ENCODE measurements around the gene GRIN3A. TPM values are rescaled to one million over a fixed set of nuclear protein-coding genes. Genes with fewer than 3 reads are reported as not detected.

The GRIN3A gene
- total and polyA plus RNA-seq, 5 donors from 2014 or later = 0.05 to 0.22 (median 0.17) TPM

- Histone ChIP-seq H3K4me3 (ENCODE audit: low read depth, low read length) (no peak overlapping the region), H3K4me1 (ENCODE audit: control insufficient read depth, insufficient read depth, low read length, poor library complexity, severe bottlenecking) (no peaks in the 10 kb centered on the region), H3K27ac (ENCODE audit: insufficient read depth, low read length, poor library complexity, severe bottlenecking) (no peak overlapping the region), H3K27me3 (ENCODE audit: control insufficient read depth, insufficient read depth, low read length) (no peaks in the 10 kb centered on the region), H3K36me3 (ENCODE audit: control insufficient read depth, insufficient read depth, low read length) (no peaks in the 10 kb centered on the region), H3K9me3 (ENCODE audit: control insufficient read depth in 2 of 2, low read length in 2 of 2) (peaks cover 0 to 5% of the 10 kb centered on the region in 2 experiments)
- no peaks in the 10 kb centered on the region for H3K4me1 Mint-ChIP-seq
- peaks cover 0 to 2% (median 0%) of the 10 kb centered on the region in 7 donors for H3K9me3 Mint-ChIP-seq
- no peaks in the 10 kb centered on the region for H3K36me3 Mint-ChIP-seq
- no peaks in the 10 kb centered on the region for H3K27me3 Mint-ChIP-seq
- H3K4me3 Mint-ChIP-seq = no peak overlapping the region
- no peak for ATAC-seq (ENCODE audit: low read depth in 2 of 2)
- H3K27ac Mint-ChIP-seq = no peak overlapping the region
- no peak for DNase-seq
Measured at GRCh38 chr9:101639785-101640665, 98.4 kb downstream of the GRIN3A start.

- Histone ChIP-seq H3K4me3 (ENCODE audit: low read depth, low read length) (no peak overlapping the region), H3K4me1 (ENCODE audit: control insufficient read depth, insufficient read depth, low read length, poor library complexity, severe bottlenecking) (no peaks in the 10 kb centered on the region), H3K36me3 (ENCODE audit: control insufficient read depth, insufficient read depth, low read length) (no peaks in the 10 kb centered on the region), H3K9me3 (ENCODE audit: control insufficient read depth in 2 of 2, low read length in 2 of 2) (peaks cover 0 to 5% of the 10 kb centered on the region in 2 experiments), H3K27me3 (ENCODE audit: control insufficient read depth, insufficient read depth, low read length) (no peaks in the 10 kb centered on the region), H3K27ac (ENCODE audit: insufficient read depth, low read length, poor library complexity, severe bottlenecking) (no peak overlapping the region)
- H3K36me3 Mint-ChIP-seq = no peaks in the 10 kb centered on the region
- H3K4me1 Mint-ChIP-seq = no peaks in the 10 kb centered on the region
- no peaks in the 10 kb centered on the region for H3K27me3 Mint-ChIP-seq
- H3K4me3 Mint-ChIP-seq = no peak overlapping the region
- ATAC-seq (ENCODE audit: low read depth in 2 of 2) (no peak), DNase-seq (no peak)
- peaks cover 0 to 2% (median 0%) of the 10 kb centered on the region in 7 donors for H3K9me3 Mint-ChIP-seq
- no peak overlapping the region for H3K27ac Mint-ChIP-seq
Measured at GRCh38 chr9:101639311-101639710, 99.1 kb downstream of the GRIN3A start.

GRCh38 chr9:101636247-101636646 is 102.2 kb downstream of the GRIN3A start:
- no peaks in the 10 kb centered on the region for H3K9me3 Mint-ChIP-seq
- H3K27ac Mint-ChIP-seq = no peak overlapping the region
- H3K4me3 Mint-ChIP-seq = no peak overlapping the region
- H3K36me3 Mint-ChIP-seq = no peaks in the 10 kb centered on the region
- H3K27me3 ChIP-seq (ENCODE audit: control insufficient read depth, insufficient read depth, low read length) = no peaks in the 10 kb centered on the region
- H3K9me3 ChIP-seq (ENCODE audit: control insufficient read depth in 2 of 2, low read length in 2 of 2) = no peaks in the 10 kb centered on the region
- no peaks in the 10 kb centered on the region for H3K36me3 ChIP-seq (ENCODE audit: control insufficient read depth, insufficient read depth, low read length)
- DNase-seq = no peak
- H3K27me3 Mint-ChIP-seq = no peaks in the 10 kb centered on the region
- H3K4me1 Mint-ChIP-seq = no peaks in the 10 kb centered on the region
- no peak overlapping the region for H3K27ac ChIP-seq (ENCODE audit: insufficient read depth, low read length, poor library complexity, severe bottlenecking)
- H3K4me1 ChIP-seq (ENCODE audit: control insufficient read depth, insufficient read depth, low read length, poor library complexity, severe bottlenecking) = no peaks in the 10 kb centered on the region
- no peak overlapping the region for H3K4me3 ChIP-seq (ENCODE audit: low read depth, low read length)
- ATAC-seq (ENCODE audit: low read depth in 2 of 2) = no peak

GRCh38 chr9:101635473-101635872 is 103.0 kb downstream of the GRIN3A start:
- ATAC-seq (ENCODE audit: low read depth in 2 of 2) = no peak

GRCh38 chr9:101634741-101635409 is 103.6 kb downstream of the GRIN3A start:
- H3K27ac Mint-ChIP-seq = no peak overlapping the region
- Histone ChIP-seq H3K27me3 (ENCODE audit: control insufficient read depth, insufficient read depth, low read length) (no peaks in the 10 kb centered on the region), H3K27ac (ENCODE audit: insufficient read depth, low read length, poor library complexity, severe bottlenecking) (no peak overlapping the region), H3K4me3 (ENCODE audit: low read depth, low read length) (no peak overlapping the region), H3K9me3 (ENCODE audit: control insufficient read depth in 2 of 2, low read length in 2 of 2) (no peaks in the 10 kb centered on the region), H3K36me3 (ENCODE audit: control insufficient read depth, insufficient read depth, low read length) (no peaks in the 10 kb centered on the region), H3K4me1 (ENCODE audit: control insufficient read depth, insufficient read depth, low read length, poor library complexity, severe bottlenecking) (no peaks in the 10 kb centered on the region)
- H3K4me1 Mint-ChIP-seq = no peaks in the 10 kb centered on the region
- no peaks in the 10 kb centered on the region for H3K27me3 Mint-ChIP-seq
- no peak overlapping the region for H3K4me3 Mint-ChIP-seq
- H3K36me3 Mint-ChIP-seq = no peaks in the 10 kb centered on the region
- DNase-seq (no peak), ATAC-seq (ENCODE audit: low read depth in 2 of 2) (no peak)
- H3K9me3 Mint-ChIP-seq = no peaks in the 10 kb centered on the region

More at GRCh38 chr9:101635473-101635872, 103.0 kb downstream of the GRIN3A start:
- H3K27me3 Mint-ChIP-seq = no peaks in the 10 kb centered on the region
- no peaks in the 10 kb centered on the region for H3K27me3 ChIP-seq (ENCODE audit: control insufficient read depth, insufficient read depth, low read length)
- no peaks in the 10 kb centered on the region for H3K9me3 Mint-ChIP-seq
- no peaks in the 10 kb centered on the region for H3K36me3 Mint-ChIP-seq
- H3K9me3 ChIP-seq (ENCODE audit: control insufficient read depth in 2 of 2, low read length in 2 of 2) = no peaks in the 10 kb centered on the region
- no peak overlapping the region for H3K4me3 ChIP-seq (ENCODE audit: low read depth, low read length)
- no peaks in the 10 kb centered on the region for H3K4me1 ChIP-seq (ENCODE audit: control insufficient read depth, insufficient read depth, low read length, poor library complexity, severe bottlenecking)
- H3K4me3 Mint-ChIP-seq = no peak overlapping the region
- no peak overlapping the region for H3K27ac ChIP-seq (ENCODE audit: insufficient read depth, low read length, poor library complexity, severe bottlenecking)
- H3K4me1 Mint-ChIP-seq = no peaks in the 10 kb centered on the region
- H3K36me3 ChIP-seq (ENCODE audit: control insufficient read depth, insufficient read depth, low read length) = no peaks in the 10 kb centered on the region
- DNase-seq = no peak
- H3K27ac Mint-ChIP-seq = no peak overlapping the region

- Mint-ChIP-seq H3K4me3 (no peak overlapping the region), H3K9me3 (no peaks in the 10 kb centered on the region), H3K27me3 (no peaks in the 10 kb centered on the region), H3K4me1 (no peaks in the 10 kb centered on the region), H3K27ac (no peak overlapping the region), H3K36me3 (no peaks in the 10 kb centered on the region)
- Histone ChIP-seq H3K27me3 (ENCODE audit: control insufficient read depth, insufficient read depth, low read length) (no peaks in the 10 kb centered on the region), H3K9me3 (ENCODE audit: control insufficient read depth in 2 of 2, low read length in 2 of 2) (no peaks in the 10 kb centered on the region), H3K4me1 (ENCODE audit: control insufficient read depth, insufficient read depth, low read length, poor library complexity, severe bottlenecking) (no peaks in the 10 kb centered on the region), H3K4me3 (ENCODE audit: low read depth, low read length) (no peak overlapping the region), H3K27ac (ENCODE audit: insufficient read depth, low read length, poor library complexity, severe bottlenecking) (no peak overlapping the region), H3K36me3 (ENCODE audit: control insufficient read depth, insufficient read depth, low read length) (no peaks in the 10 kb centered on the region)
- ATAC-seq (ENCODE audit: low read depth in 2 of 2) (no peak), DNase-seq (no peak)
Measured at GRCh38 chr9:101632611-101633010, 105.8 kb downstream of the GRIN3A start.

- H3K36me3 Mint-ChIP-seq = no peaks in the 10 kb centered on the region
- no peaks in the 10 kb centered on the region for H3K9me3 ChIP-seq (ENCODE audit: control insufficient read depth in 2 of 2, low read length in 2 of 2)
- H3K4me1 ChIP-seq (ENCODE audit: control insufficient read depth, insufficient read depth, low read length, poor library complexity, severe bottlenecking) = no peaks in the 10 kb centered on the region
- H3K27me3 ChIP-seq (ENCODE audit: control insufficient read depth, insufficient read depth, low read length) = no peaks in the 10 kb centered on the region
- H3K4me3 Mint-ChIP-seq = no peak overlapping the region
- H3K27me3 Mint-ChIP-seq = no peaks in the 10 kb centered on the region
- H3K9me3 Mint-ChIP-seq = no peaks in the 10 kb centered on the region
- H3K4me1 Mint-ChIP-seq = no peaks in the 10 kb centered on the region
- no peak overlapping the region for H3K4me3 ChIP-seq (ENCODE audit: low read depth, low read length)
- no peaks in the 10 kb centered on the region for H3K36me3 ChIP-seq (ENCODE audit: control insufficient read depth, insufficient read depth, low read length)
- DNase-seq (no peak), ATAC-seq (ENCODE audit: low read depth in 2 of 2) (no peak)
- H3K27ac Mint-ChIP-seq = no peak overlapping the region
- no peak overlapping the region for H3K27ac ChIP-seq (ENCODE audit: insufficient read depth, low read length, poor library complexity, severe bottlenecking)
Measured at GRCh38 chr9:101631892-101632291, 106.6 kb downstream of the GRIN3A start.
